HG03457 (cell line): ENCODE results near the gene PPP2R2B.

ENCODE experiments used
- ATAC-seq: cut with Tn5 transposase; IDR thresholded peaks from one replicate; pipeline ENCODE4 v1.9.1; 2021; ENCODE audit warnings: moderate number of reproducible peaks; ENCODE audit not compliant: unreplicated experiment

PPP2R2B gene

DNA sequence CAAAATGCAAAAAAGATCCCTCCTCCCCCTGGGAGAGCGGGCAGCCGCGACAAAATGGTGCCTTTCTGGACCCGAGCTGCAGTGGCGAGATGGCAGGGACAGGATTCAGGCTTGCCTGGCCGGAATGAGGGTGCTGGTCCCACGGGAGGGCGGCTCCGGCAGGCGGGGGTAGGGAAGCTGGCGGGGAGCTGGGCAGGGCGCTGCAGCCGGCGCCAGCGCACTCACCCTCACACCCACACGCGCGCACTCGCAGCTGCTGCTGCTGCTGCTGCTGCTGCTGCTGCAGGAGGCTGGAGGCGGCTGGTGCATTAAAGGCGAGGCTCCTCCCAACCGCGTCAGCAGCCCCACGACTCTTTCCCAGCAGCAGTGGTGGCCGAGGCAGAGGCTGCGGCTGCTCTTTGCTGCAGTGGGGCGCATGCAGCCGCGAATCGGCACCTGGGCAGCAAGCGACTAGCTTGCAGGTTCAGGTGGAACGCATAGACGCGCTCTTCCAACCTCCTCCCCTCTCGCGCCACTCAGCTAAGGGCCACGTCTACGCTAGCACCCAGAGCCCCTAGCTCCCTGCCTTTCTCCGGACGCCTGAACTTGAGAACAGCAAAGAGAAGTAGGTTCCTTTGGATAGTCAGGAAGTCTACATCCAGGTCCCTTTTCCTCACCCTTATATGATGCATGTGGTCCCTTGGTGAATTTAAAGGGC, at the start of gene PPP2R2B:
TSS of gene PPP2R2B (minus strand) at position 282 of the 697 bp plus-strand sequence.
- no peak for ATAC-seq

DNA sequence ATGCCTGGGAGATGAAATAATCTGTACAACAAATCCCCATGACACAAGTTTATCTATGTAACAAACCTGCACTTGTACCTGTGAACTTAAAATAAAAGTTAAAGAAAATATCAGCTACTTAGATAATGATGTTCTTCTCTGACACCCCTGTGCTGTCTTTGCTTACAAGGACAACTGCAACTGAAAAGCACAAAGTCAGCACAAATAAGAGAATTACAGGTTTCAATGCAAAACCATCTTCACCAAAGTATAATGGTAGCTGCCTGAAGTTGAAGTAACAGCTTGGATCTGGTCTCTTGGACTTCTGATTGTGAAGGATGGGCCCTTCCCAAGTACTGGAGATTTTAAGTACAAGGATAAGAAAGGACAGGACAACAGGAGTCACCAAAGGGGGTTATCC, 45.6 kb upstream of the PPP2R2B start:
- no peak for ATAC-seq

DNA sequence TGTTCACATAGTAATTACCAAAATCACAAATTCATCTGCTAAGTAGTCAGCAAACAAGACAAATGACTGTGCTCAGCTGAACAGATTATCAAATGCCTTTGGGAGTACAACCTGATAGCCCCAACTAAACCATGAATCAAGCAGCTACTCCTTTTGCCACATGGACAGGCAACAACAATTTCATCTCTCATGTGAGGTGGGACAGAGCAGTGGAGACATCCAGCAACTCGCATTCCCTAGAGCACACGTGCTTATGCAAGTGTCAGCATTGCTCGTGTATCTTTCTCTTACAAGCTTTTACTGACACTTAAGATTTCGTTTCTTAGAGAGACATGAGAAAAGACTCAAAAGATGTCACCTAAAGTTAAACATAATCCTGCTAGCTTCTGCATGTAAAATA, 42.7 kb upstream of the PPP2R2B start:
- no peak for ATAC-seq

DNA sequence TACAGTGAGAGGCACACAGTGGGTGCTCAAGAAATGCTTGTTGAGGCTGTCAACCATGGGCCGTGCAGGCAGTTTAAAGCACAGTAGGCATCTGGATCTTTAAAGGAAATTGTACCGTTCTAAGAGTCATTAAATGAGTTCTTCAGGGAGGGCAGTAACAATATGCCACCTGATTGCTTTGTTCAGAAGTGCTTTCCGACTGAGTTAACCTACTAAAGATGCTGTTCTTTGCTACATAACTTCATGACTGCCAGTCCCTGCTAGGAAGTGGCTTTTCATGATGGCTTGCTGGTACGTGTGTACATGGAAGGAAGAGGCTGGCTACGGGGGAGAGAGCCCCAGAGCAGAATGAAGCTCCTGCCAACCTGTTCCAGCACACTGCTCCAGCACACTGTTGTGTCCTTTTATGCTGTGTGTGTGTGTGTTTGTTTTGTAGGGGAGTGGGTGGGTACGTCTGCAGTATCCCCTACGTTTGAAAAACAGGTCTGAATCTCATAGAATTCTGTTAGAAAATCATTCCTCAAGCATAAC, 41.9 kb upstream of the PPP2R2B start:
- ATAC-seq, result no peak

DNA sequence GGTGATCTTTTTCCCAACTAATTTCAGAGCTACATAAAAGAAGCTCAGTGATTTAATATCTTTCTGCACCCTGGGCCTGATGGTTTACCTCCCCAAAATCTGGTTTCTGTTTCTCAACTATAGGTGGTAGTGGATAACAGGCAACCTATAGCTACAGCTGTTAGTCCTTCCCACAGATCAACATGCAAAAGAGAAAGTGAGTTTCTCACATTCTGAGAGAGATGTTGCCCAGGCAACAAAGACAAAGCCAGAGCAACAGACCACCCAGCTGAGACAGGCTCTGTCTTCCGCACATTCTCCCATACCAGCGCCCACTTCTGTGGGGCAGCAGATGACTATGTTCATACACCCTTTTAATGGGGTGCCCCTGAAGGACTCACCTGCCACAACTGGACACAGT, 40.7 kb upstream of the PPP2R2B start:
- no peak for ATAC-seq

DNA sequence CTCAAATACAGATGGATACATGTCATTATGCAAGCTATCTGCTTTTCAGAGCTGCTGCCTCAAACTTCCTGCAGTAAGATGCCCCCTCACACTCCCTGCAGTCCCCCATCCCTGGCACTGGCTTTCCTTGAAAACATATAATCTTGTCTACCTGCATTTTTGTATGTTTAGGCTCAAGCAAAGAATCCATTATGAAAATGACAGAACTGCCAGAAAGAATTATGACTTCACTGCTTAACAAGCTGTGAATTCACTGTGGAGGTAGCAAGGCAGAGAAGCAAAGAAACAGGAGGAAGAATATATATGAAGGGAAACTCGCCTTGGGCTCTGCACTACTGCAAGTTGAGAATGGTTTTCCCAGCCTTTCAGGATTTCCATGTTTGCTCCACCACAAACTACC, 39.4 kb upstream of the PPP2R2B start:
- no peak for ATAC-seq

DNA sequence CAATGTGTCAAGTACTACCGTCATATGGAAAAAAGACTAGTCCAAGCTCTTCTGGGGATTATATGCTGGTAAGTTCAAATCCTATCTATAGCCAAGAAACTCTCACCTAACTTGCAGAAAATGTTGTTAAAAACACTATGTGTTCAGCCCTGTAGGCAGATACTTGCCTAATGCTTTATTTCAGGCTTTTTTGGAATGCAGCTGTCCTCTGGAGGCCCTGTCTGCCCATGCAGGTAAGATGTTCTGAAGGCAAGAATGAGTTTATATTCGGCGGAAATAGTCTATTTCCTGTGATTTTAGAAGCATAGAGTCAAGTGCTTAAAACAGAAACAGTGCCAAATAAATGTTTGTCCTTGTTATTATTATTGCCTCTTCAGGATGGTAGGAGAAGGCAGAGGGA, 34.3 kb upstream of the PPP2R2B start:
- no peak for ATAC-seq

DNA sequence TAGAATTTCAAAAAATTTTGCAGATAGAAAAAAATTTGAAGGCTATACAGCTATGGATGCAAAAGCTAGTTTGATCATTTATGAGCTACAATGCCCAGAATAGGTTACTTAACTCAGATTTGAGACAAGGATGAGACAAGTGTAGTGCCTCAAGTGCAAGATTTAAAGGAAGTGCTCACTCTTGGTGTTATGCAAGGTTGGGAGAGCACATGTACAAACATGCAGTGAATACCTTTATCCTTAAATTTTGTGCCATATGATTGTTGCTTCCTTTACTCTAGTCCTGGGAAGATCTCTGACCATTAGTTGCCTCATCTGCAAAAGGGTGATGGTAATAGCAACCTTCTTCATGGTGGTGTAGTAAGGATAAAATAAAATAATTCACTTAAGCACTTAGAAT, 31.7 kb upstream of the PPP2R2B start:
- no peak for ATAC-seq

DNA sequence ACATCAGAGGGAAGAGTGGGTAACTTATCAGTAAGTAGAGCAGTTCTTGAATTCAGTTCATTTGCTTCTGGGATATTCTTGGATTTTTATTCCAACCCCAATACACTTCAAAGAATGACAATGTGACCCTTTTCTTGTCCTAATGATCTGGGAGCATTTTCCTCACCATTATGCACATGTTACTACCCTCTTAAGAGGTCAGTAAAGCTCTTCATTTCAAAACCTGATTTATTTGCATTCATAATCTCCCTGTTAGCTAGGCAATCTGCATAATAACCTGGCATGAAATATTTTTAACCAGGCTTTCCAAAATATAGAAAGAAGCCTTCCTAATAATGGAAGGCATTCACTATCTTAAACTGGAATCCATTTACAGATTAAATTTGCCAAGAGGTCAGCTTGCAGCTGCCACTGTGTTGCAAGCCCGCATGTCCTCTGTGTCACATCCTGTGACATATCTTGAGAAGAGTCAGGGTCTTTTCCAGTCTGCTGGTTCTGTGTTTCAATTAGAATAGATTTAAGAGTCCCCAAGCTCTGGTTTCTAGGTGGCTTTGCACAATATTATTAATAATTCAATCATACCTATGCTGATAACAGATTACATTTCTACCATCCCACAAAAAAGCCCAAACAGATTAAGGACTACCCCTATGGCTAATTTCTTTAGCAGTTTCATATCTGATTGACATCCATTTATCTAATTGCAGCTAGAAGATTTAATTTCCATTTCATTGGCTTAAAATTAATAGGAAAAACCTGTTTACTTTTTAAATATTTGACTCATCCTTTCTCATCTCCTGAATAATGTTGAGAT, 30.9 kb upstream of the PPP2R2B start:
- no peak for ATAC-seq

DNA sequence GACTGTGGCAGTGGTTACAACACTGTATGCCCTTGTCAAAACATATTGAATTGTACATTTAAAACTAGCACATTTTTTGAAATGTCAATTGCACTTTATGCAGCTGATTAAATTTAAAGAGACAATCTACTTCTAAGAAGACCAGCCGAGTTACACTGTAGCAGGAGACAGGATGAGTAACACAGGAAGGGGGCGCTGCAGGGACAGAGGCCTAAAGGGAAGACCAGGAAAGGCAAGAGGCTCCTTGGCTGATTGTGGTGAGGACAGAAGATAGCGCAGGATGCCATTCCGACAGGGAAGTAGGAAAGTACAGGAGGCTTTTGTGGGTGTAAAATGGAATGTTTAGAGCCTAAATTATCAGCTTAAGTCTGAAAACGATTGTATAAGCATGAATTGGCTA, 28.2 kb upstream of the PPP2R2B start:
- no peak for ATAC-seq

DNA sequence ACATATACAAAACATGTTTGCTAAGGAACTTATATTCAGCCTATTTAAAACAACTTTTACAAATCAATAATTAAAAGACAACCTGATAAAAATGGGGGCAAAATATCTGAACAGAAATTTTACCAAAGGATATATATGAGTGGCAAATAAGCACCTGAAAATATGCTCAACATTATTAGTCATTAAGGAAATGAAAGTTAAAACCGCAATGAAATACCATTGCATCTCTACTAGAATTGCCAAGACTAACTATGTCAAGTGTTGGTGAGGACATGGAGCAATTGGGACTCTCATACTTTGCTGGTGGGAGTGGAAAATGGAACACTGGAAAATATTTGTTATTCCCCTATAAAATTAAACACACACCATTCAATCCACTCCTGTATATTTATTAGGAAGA, 26.3 kb upstream of the PPP2R2B start:
- no peak for ATAC-seq

DNA sequence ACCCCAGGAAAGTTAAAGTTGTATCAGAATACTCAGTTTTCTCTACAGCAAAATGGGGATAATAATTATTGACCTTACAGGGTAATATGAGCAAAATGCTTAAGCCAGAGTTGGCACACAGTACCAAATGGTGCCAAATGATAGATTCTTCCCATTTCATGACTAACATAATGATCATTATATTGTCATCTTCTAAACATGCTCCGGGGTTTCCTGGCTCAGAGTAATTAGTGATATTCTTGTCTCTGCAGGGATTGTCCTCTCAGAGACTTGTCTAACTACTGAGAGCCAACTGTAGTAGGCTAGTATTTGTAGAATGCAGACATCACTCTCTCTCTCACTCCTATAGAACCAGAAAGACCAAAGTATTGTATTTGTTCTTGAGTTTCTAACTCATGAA, 25.2 kb upstream of the PPP2R2B start:
- ATAC-seq, result no peak

DNA sequence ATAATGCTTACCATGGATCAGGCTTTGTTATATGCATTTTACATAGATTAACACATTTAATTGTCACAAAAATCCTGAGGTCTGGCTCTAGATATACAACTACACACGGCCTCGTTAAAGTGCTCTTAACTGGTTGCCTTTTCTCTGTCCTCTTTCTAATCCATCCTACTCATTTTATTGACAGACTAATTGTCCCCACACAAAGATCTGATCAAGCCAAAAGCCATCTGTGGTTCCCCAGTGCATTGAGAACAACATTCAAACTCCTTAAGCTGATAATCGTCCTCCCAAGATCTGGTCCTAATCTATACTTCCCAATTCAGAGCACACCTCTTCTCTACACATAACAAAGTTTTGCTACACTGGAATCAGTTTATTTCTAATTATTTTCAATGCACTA, 23.9 kb upstream of the PPP2R2B start:
- ATAC-seq, result no peak

DNA sequence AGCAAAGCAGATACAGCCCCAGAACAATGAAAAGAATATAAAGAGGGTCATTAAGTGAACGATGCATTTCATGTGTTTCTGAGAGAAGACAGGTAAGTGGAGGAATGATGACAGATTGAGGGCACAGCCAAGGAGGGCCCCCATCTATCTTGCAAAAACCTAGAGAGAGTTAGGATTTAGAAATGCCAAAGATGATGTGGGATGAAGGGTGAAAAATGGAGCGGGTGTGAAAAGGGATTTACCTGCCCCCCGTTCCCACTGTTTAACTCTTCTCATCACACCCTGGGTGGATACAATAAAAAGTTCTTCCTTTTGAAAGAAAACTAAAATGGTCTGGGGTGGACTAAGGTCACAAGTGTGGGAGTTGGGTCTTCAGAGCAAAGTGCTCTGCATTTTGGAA, 18.5 kb upstream of the PPP2R2B start:
- ATAC-seq, result no peak

DNA sequence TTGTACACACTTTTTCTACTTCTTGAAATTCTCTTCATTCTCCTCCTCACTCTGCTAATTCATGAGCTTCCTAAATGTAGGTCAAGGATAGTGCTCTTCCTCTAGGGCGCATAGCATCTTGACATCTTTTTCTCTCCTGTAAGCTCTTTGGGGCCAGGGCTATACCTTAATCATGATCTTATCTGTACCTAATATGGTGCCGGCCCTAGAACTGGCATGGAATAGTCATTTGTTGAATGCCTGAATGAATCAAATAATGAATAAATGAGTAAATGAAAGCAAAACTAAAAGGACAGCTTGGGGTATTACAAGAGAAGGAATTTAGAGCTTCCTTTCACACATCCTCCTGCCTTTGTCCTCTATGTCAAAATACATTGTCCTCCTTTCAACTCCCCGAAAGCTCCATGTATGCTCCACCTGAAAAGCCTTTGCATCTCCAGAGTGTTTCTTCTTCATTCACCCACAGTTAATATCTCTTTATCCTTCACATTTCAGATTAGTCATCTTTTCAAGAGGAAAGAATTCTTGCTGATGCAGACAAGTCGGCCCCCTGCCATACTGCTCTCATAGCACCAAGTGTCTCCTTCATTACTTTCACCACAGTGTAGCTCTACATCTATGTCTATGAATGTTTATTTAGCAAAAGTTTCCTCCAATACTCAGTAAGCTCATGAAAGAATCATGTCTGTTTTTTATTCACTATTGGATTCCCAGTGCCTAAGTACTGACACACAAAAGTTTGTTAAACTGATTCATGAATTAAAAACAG, 16.4 kb upstream of the PPP2R2B start:
- no peak for ATAC-seq

DNA sequence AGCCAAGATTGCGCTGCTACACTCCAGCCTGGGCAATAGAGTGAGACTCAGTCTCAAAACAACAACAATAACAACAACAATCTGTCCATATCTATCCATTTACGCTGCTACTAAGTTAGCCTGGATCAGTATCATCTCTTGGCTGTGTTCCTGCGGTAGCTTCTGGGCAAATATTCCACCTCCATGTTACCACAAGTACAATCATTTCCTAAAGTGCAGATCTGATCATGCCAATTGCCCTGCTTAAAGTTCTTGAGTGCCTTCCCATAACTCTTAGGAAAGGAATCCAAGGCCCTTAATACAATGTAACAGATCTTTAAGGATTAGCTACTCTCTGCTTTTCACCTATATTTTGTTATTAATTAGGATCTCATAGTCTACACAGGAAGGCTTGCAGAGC, 15.4 kb upstream of the PPP2R2B start:
- no peak for ATAC-seq

DNA sequence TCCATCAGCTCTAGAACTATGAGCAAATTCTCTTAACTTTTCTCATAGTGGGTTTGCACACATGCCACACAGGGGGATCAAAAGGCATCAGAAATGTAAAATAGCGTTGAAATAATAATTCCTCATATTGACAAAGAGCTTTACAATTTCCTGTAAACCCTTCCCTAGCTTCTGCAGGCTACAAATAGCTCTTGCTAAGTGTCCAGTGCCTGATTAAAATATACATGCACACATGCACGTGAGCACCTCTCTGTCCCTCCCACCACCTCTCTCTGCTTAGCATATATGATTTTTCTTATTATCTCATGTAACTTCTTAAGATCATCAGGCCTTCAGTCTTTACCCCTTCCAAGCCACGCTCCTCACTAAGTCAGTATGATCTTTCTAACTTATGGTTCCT, 13.7 kb upstream of the PPP2R2B start:
- no peak for ATAC-seq

DNA sequence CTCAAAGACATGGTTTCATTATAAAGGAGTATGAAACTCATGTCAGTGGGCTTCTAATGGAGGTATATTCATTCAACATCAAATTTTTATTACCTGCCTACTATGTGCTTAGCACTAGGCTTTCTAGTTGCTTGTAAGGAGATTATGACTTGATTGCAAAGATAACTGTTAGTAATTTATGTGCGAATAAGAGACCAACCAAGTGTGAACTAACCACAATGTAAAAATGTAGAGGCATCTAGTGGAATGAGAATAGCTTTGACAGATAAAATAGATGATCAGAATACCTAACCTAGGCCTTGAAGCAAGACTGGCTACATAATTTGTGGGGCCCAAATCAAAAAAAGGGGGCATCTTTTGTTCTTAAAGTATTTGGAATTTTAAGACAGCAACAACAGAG, 13.0 kb upstream of the PPP2R2B start:
- no peak for ATAC-seq

DNA sequence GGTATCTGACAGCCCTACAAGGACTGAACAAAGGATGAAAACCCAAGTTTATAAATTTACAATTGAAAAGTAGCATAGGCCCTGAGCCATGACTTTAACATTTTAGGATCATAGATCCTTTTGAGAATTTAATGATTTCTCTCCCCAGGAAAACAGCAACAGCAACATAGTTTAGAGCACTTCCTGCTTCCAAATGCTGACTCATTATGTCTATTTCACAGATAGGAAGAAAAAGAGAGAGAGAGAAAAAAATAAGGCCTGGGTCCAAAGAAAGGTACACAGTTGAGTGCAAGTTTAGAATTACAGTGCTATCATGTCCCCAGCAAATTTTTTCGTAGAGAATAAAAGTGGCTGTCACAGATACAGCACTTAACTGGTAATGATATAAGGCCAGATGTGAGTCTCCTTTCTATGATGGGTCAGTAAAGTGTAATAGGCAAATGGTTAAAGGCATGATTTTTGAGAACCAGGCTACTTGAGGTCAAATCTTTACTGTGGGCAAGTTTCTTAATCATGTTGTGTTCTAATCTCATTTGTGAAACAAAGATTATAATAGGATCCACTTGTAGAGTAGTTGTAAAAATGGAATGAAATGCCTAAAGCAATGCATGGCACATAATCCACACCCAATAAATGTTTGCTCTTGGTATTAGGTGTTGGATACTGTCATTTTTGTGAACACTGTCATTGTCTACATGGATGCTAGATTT, 12.3 kb upstream of the PPP2R2B start:
- ATAC-seq, result no peak

DNA sequence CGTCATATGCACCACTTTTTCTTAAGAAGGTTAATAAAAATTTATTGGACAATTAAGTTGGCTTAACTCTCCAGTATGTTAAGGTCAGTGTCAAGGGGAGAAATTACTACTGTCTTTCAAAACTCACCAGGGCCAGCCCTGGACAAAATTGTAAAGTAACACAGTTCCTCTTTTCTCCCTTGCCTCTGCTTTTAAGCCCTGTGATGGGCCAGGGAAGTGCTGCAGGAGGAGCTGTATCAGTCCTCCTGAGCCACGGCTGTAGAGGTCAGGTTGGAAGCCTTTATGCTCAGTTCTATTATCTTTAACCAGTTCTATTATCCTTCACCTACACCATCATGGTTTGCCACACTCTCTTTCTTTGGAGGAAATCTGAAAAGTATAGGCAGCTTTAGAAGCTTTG, 11.5 kb upstream of the PPP2R2B start:
- ATAC-seq, result no peak

DNA sequence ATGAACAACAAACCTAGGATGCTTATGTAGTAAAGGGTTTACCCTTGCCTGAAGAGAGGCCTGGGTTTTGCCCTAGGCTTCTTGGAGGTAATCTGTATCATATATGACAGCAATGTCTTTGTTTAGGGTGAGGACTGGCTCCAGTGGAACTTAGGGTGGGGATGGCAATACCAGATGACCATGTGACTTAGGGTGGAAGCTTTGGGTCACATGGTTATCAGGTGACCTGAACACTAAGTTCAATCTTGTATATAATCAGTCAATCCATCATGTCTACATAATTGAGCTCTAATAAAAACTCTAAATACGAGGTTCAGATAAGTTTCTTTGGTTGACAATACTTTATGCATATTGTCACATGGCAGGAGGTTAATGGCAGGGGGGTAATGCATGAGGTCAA, 10.6 kb upstream of the PPP2R2B start:
- no peak for ATAC-seq
